Smooth muscle cell (in vitro differentiated cells): ENCODE measurements around the gene ZIC3. TPM values are rescaled to one million over a fixed set of nuclear protein-coding genes. Genes with fewer than 3 reads are reported as not detected.

Experiments
- DNase-seq: peaks from one replicate; lab custom pipeline; 2025; ENCODE audit not compliant: unreplicated experiment; lab: John Stamatoyannopoulos, UW
- H2AFZ ChIP-seq: fragments of 200-600 bp; sonication (generic); 2 replicates; pipeline ENCODE4 v1.6.0; 2016; ENCODE audit warnings: antibody characterized with exemption, low read depth, mild to moderate bottlenecking
- H3F3A ChIP-seq: fragments of 200-600 bp; sonication (generic); 2 replicates; pipeline ENCODE4 v1.6.0; 2017; ENCODE audit warnings: antibody characterized with exemption, low read depth
- H3K27ac ChIP-seq: fragments of 200-600 bp; sonication (generic); 2 replicates; pipeline ENCODE4 v1.5.1; 2016; ENCODE audit warnings: low read depth, mild to moderate bottlenecking
- H3K27me3 ChIP-seq: fragments of 200-600 bp; sonication (generic); 2 replicates; pipeline ENCODE4 v1.6.1; 2016; ENCODE audit warnings: low read depth, mild to moderate bottlenecking
- H3K36me3 ChIP-seq: fragments of 200-600 bp; sonication (generic); 2 replicates; pipeline ENCODE4 v1.5.1; 2016; ENCODE audit warnings: low read depth
- H3K4me1 ChIP-seq: fragments of 200-600 bp; sonication (generic); 2 replicates; pipeline ENCODE4 v1.5.1; 2016; ENCODE audit warnings: low read depth
- H3K4me2 ChIP-seq: fragments of 200-600 bp; sonication (generic); 2 replicates; pipeline ENCODE4 v1.6.0; 2016; ENCODE audit warnings: mild to moderate bottlenecking
- H3K4me3 ChIP-seq: fragments of 200-600 bp; sonication (generic); 2 replicates; pipeline ENCODE4 v1.5.1; 2016; ENCODE audit warnings: mild to moderate bottlenecking
- H3K79me2 ChIP-seq: fragments of 200-600 bp; sonication (generic); 2 replicates; pipeline ENCODE4 v1.6.0; 2016; ENCODE audit warnings: low read depth, mild to moderate bottlenecking
- H3K9ac ChIP-seq: fragments of 200-600 bp; sonication (generic); 2 replicates; pipeline ENCODE4 v1.6.0; 2016; ENCODE audit warnings: low read depth
- H3K9me3 ChIP-seq: fragments of 200-600 bp; sonication (generic); replicated peaks from 2 replicates; pipeline ENCODE4 v1.5.1; 2016; ENCODE audit warnings: low read depth
- H4K20me1 ChIP-seq: fragments of 200-600 bp; sonication (generic); 2 replicates; pipeline ENCODE4 v1.6.0; 2016; ENCODE audit warnings: low read depth
- CTCF ChIP-seq: fragments of 200-600 bp; sonication (generic); IDR thresholded peaks from 2 replicates; pipeline ENCODE4 v1.5.1; 2017; ENCODE audit warnings: borderline replicate concordance, mild to moderate bottlenecking, antibody characterized with exemption; ENCODE audit not compliant: insufficient read depth, poor library complexity, severe bottlenecking
- WGBS: methylation state at CpG from one replicate; pipeline ENCODE4 v1.1.7; 2016; ENCODE audit warnings: low lambda C conversion rate; 5-methylcytosine and 5-hydroxymethylcytosine counted together
- polyA plus RNA-seq: library from polyadenylated mRNA; unstranded; fragments of >200 nt; fragmentation: Nextera tagmentation; extraction: Ambion mirVana; gene quantifications from 2 replicates; pipeline ENCODE4 v1.2.1, GENCODE V29; 2016
- total RNA-seq: library from RNA; depleted of rRNA; stranded (reverse); fragments of >200 nt; gene quantifications from 2 replicates; pipeline ENCODE4 v1.2.3, GENCODE V29; 2014

The ZIC3 gene
- total and polyA plus RNA-seq, 2 experiments from 2014 or later: 0.09 TPM; not detected in 1

GRCh38 chrX:137568741-137569469 is 3.0 kb downstream of the ZIC3 start:
- Histone ChIP-seq H3K9me3 (peaks cover 5% of the 10 kb centered on the region), H4K20me1 (no peaks in the 10 kb centered on the region), H3K27me3 (peaks cover 92% of the 10 kb centered on the region), H3F3A (no peaks in the 10 kb centered on the region), H3K27ac (no peak overlapping the region), H3K4me1 (no peaks in the 10 kb centered on the region), H3K79me2 (no peaks in the 10 kb centered on the region), H3K4me2 (no peak overlapping the region), H3K36me3 (no peaks in the 10 kb centered on the region), H2AFZ (no peak overlapping the region), H3K9ac (no peak overlapping the region), H3K4me3 (no peak overlapping the region)
- DNase-seq: no peak
- TF ChIP-seq CTCF: no peak
- WGBS: 42% methylated on average over 52 of the region's 53 CpGs

- Histone ChIP-seq H3K79me2 (no peaks in the 10 kb centered on the region), H3K4me2 (no peak overlapping the region), H3K4me1 (no peaks in the 10 kb centered on the region), H2AFZ (no peak overlapping the region), H4K20me1 (no peaks in the 10 kb centered on the region), H3K36me3 (no peaks in the 10 kb centered on the region), H3K9ac (no peak overlapping the region), H3K27me3 (peaks cover 92% of the 10 kb centered on the region), H3F3A (no peaks in the 10 kb centered on the region), H3K4me3 (no peak overlapping the region), H3K9me3 (peaks cover 5% of the 10 kb centered on the region), H3K27ac (no peak overlapping the region)
- TF ChIP-seq CTCF: no peak
- WGBS: 41% methylated on average over 16 of the region's 16 CpGs
- no peak for DNase-seq
Observed at GRCh38 chrX:137569470-137569891, 3.6 kb downstream of the ZIC3 start.

GRCh38 chrX:137573324-137574101 is 7.6 kb downstream of the ZIC3 start:
- H3K27me3 ChIP-seq: peaks cover 92% of the 10 kb centered on the region
- H3K79me2 ChIP-seq: no peaks in the 10 kb centered on the region
- no peak overlapping the region for H3K9ac ChIP-seq
- peaks cover 2% of the 10 kb centered on the region for H3K9me3 ChIP-seq
- H3K4me1 ChIP-seq: no peaks in the 10 kb centered on the region
- 40% methylated on average over 44 of the region's 44 CpGs for WGBS
- H2AFZ ChIP-seq: no peak overlapping the region
- H3K27ac ChIP-seq: no peak overlapping the region
- H3F3A ChIP-seq: no peaks in the 10 kb centered on the region
- DNase-seq: no peak
- no peaks in the 10 kb centered on the region for H3K36me3 ChIP-seq
- no peak overlapping the region for H3K4me2 ChIP-seq
- no peaks in the 10 kb centered on the region for H4K20me1 ChIP-seq
- TF ChIP-seq CTCF: no peak
- H3K4me3 ChIP-seq: no peak overlapping the region
